HG03196 (cell line): ENCODE data around the gene IGF2BP2.

ENCODE experiments used
- ATAC-seq: cut with Tn5 transposase; IDR thresholded peaks from one replicate; pipeline ENCODE4 v1.9.1; 2021; ENCODE audit not compliant: unreplicated experiment

The IGF2BP2 gene

GRCh38 chr3:185737740-185738680 lies 86.8 kb downstream of the IGF2BP2 start:
- ATAC-seq = no peak

GRCh38 chr3:185737020-185737419 lies 87.8 kb downstream of the IGF2BP2 start:
- no peak for ATAC-seq

GRCh38 chr3:185734725-185735096 lies 90.1 kb downstream of the IGF2BP2 start:
- no peak for ATAC-seq

- no peak for ATAC-seq
Measured at GRCh38 chr3:185733980-185734724, 90.7 kb downstream of the IGF2BP2 start.

- no peak for ATAC-seq
Measured at GRCh38 chr3:185732782-185733181, 92.1 kb downstream of the IGF2BP2 start.

- no peak for ATAC-seq
Measured at GRCh38 chr3:185730550-185730949, 94.3 kb downstream of the IGF2BP2 start.

GRCh38 chr3:185729337-185730055 lies 95.3 kb downstream of the IGF2BP2 start:
- ATAC-seq = no peak

GRCh38 chr3:185728630-185729336 lies 96.1 kb downstream of the IGF2BP2 start:
- no peak for ATAC-seq

GRCh38 chr3:185727873-185728272 lies 97.0 kb downstream of the IGF2BP2 start:
- ATAC-seq = no peak

- no peak for ATAC-seq
Measured at GRCh38 chr3:185726254-185726967, 98.4 kb downstream of the IGF2BP2 start.

- ATAC-seq = no peak
Measured at GRCh38 chr3:185724761-185725160, 100.1 kb downstream of the IGF2BP2 start.

- ATAC-seq = no peak
Measured at GRCh38 chr3:185724251-185724650, 100.6 kb downstream of the IGF2BP2 start.

GRCh38 chr3:185722881-185723280 lies 102.0 kb downstream of the IGF2BP2 start:
- ATAC-seq = no peak

GRCh38 chr3:185721970-185722369 lies 102.9 kb downstream of the IGF2BP2 start:
- ATAC-seq = no peak

- ATAC-seq = no peak
Measured at GRCh38 chr3:185720326-185720725, 104.5 kb downstream of the IGF2BP2 start.

- no peak for ATAC-seq
Measured at GRCh38 chr3:185718736-185719593, 105.9 kb downstream of the IGF2BP2 start.

- no peak for ATAC-seq
Measured at GRCh38 chr3:185717627-185718402, 107.0 kb downstream of the IGF2BP2 start.

- ATAC-seq = no peak
Measured at GRCh38 chr3:185717121-185717520, 107.7 kb downstream of the IGF2BP2 start.
